Retina (tissue), 1 donor: Measurements from ENCODE around the gene OR6C6.
"Not testable (repeated sequence)": the region's sequence is repeated elsewhere in the genome, so short reads cannot be mapped to it uniquely, and the experiment has no call there.

Source experiments
- DNase-seq: peaks from one replicate; pipeline ENCODE4 v3.0.0-alpha.2; 2016

Gene OR6C6

GRCh38 chr12:55296469-55296868 lies at the start of gene OR6C6:
TSS of gene OR6C6 (minus strand) at chr12:55296569. CDS start at chr12:55295232, 1,337 bp downstream.
- no peak for DNase-seq

DNA sequence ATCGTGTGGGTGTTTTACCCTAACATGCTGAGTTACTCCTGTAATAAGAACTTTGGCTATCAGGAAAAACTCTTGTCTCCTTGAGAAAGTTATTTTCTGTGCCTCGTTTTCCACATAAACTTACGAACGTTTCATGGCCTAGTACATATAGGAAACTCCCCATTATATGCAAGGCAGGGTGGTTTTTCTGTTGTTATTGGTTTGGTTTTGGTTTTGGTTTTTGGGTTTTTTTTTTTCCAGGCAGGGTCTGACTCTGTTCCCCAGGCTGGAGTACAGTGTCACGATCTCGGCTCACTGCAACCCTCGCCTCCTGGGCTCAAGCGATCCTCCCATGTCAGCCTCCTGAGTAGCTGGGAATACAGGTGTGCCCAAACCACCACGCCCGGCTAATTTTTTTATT lies 39.6 kb upstream of the OR6C6 start:
- DNase-seq, result no peak

DNA sequence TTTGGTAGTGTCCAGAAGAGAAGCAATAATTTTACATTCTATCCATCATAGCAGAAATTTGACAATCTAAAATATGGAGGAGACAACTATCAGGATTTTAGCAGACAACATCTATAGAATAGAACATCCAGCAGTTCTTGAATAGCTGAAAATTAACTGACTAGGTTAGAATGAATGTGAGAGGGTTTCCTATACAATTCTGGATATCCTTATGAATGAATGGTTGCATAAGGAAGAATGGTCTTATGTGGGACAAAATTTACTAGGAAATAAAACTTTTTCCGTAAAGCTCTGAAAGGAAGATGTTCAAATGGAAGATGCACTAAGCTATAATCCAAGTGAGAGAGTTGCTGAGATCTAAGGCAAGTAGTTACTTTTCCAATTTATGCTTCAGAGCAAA lies 34.1 kb upstream of the OR6C6 start, which contains the start of gene OR6C3:
Gene OR6C3, plus strand, starts transcription at position 301 of the 400 bp plus-strand sequence. CDS start 955 bp downstream, outside the sequence.
- DNase-seq, result no peak

DNA sequence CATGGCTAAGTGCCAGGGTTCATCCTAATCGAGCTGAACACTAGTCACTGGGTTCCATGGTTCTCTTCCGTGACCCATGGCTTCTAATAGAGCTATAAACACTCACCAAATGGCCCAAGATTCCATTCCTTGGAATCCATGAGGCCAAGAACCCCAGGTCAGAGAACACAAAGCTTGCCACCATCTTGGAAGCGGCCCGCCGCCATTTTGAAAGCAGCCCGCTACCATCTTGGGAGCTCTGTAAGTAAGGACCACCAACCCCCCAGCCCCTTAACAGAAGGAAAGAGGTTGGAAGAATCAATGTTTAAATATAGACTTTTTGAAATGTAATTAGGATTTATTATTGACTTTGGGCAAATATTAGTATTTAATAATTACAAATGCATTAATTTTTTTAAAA lies 29.4 kb upstream of the OR6C6 start:
- not testable (repeated sequence) for DNase-seq

- no peak for DNase-seq
Observed at GRCh38 chr12:55320201-55320600, 23.8 kb upstream of the OR6C6 start.

- no peak for DNase-seq
Observed at GRCh38 chr12:55314043-55314442, 17.7 kb upstream of the OR6C6 start, which contains the start of gene OR6C1. TSS of gene OR6C1 (plus strand) at chr12:55314343. CDS start at chr12:55320600, 6,257 bp downstream.

DNA sequence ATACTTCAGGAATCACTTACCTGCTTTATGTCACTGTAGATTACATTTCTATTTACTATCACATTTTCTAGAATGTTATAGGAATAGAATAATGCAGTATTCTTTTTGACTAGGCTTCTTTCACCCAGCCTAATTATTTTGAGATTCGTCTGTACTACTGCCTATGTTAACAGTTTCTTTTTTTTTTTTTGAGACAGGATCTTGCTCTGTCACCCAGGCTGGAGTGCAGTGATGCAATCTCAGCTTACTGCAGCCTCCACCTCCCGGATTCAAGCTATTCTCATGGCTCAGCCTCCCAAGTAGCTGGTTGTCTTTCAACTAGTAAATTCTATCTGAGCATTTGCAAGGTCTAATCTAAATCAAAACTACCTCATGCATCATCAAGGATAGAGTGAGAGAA lies 6.4 kb downstream of the OR6C6 start:
- DNase-seq, result no peak

- DNase-seq, result no peak
Observed at GRCh38 chr12:55280991-55281390, 15.4 kb downstream of the OR6C6 start.

DNA sequence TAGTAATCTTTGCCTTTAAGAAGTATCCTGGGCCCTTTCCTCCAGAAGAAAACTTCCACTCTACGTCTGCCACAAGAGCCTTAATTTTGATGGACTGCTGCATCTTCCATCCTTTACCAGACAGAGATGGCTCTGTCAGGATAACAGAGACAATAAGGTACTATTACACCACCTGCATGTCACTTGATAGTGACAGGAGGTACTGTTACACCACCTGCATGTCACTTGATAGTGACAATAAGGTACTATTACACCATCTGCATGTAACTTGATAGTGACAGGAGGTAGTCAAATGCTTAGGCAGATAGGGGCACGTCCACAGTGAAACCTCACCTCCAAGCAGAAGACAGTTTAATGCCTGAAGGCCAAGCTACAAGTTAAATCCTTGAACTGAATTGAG lies 38.1 kb downstream of the OR6C6 start:
- DNase-seq, result no peak

GRCh38 chr12:55256831-55257230 lies 39.5 kb downstream of the OR6C6 start:
- DNase-seq, result no peak

- no peak for DNase-seq
Observed at GRCh38 chr12:55253281-55253680, 43.1 kb downstream of the OR6C6 start.

- no peak for DNase-seq
Observed at GRCh38 chr12:55250944-55251343, 45.4 kb downstream of the OR6C6 start.

DNA sequence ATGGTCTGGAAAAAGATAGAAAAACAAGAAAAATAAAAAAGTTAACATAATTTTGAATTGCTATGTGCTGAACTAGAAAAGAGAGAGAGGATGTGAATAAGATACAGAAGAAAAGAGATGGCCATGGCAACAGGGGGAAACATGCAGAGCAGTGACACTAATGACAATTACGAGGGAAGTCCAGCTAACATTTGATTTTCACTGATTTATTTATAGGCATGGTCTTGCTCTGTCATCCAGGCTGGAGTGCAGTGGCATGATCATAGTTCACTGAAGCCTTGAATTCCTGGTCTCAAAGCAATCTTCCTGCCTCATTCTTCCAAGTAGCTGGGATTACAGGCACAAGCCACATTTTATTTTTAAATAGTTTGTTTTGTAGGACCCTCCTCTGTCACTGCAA lies 50.2 kb downstream of the OR6C6 start:
- no peak for DNase-seq

GRCh38 chr12:55244309-55244708 lies 52.1 kb downstream of the OR6C6 start, which contains the start of gene OR6C74:
TSS of gene OR6C74 (plus strand) at chr12:55244609. CDS start at chr12:55247288, 2,679 bp downstream.
- DNase-seq, result no peak
